Renal cortex interstitium (tissue), 11 donors: Measurements from ENCODE around the gene COL5A2. TPM values are rescaled to one million over a fixed set of nuclear protein-coding genes. Genes with fewer than 3 reads are reported as not detected.

ENCODE experiments used
- DNase-seq, 11 donors: peaks; one replicate each; pipeline ENCODE4 v3.0.0-alpha.2; 2013; ENCODE audit warnings: low read depth in 9 of 11, low spot score in 4 of 11; ENCODE audit errors: extremely low read depth in 1 of 11
- polyA plus RNA-seq, 3 donors: library from polyadenylated mRNA; unstranded; fragments of 120-200 nt; gene quantifications; one replicate each; pipeline ENCODE4 v1.2.1, GENCODE V29; 2013; ENCODE audit not compliant: insufficient read length in 3 of 3

Gene COL5A2
- polyA plus RNA-seq, 3 donors = 115 to 161 (median 133) TPM

DNA sequence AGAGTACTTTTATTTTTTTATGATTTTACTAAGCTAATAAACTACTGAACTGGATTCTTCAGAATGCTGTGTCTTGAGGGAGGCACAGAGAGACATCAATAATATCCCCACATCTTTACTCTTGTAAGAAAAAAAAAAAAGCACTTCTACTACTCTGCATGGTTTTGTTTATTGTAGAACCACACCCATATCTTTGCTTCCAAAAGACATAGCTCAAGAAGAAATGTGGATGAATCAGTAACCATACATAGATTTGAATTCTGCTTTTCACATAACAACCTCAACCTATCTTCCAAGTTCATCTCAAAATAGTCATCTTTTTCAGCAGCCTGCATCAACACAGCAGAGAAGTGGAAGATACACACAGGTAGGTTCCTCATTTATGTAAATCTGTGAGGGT lies 12.2 kb upstream of the COL5A2 start:
- no peak for DNase-seq

DNA sequence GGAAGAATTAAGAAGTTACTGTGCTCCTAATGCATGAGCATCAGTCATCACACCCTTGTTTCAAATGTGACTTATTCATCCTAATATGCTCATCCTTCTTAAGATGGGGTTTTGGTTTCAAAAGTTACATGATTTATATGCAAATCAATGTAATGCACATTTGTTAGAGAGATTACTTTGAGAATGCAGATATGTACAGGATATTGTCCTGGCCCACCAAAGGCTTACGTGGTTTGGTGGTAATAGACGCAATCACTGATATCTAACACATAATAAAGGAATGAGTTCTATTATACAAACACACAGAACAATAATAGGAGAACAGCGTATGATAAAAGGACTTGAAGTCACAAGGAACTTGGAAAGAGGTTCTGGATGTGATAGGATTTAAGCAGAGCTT lies 11.1 kb upstream of the COL5A2 start:
- no peak for DNase-seq

DNA sequence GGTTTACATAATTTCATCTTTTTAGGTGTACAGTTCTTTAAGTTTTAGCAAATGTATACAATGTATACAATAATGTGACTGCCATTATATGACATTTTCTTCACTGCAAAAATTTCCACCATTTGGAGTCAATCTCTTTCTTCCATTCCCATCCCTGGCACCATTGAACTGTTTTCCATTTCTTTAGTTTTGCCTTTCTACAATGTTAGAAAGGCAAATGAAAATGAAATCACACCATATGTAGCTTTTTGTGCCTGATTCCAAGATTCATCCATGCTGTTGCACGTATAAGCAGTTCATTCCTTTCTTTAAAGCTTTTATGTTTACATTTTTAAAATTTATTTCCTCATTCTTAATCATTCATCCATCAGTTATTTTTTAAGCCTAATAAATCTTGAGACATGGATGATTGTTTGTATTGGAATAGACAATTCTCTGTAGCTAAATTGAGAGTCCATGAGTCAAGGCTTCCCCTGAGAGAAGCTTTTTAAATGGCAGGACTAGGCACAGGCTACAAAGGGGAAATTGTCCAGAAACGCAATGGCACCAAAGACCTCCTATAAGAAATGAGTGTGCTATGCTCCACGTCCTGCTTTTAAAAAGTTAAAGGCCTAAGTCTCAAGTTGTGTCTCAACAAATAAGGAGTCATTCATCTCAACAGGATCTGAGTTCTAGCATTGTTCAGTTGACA lies 8.7 kb upstream of the COL5A2 start:
- no peak for DNase-seq

DNA sequence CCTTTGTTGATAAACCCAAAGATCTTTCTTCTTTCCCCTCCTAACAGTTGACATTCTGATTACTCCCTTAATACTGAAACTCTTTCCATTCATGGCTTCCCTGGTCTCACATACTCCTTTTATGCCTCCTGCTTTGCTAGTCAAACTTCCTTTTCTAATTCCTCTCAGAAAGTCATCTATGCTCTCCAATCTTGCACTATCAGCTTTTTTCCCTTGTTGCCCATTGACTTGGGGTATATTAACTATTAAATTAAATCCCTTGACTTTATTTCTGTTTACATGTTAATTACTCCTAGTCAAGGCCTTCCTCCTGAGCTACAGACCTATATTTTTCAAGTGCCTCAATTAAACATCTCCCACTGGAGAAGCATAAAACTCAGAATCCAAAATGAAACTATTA lies 3.6 kb upstream of the COL5A2 start:
- no peak for DNase-seq

DNA sequence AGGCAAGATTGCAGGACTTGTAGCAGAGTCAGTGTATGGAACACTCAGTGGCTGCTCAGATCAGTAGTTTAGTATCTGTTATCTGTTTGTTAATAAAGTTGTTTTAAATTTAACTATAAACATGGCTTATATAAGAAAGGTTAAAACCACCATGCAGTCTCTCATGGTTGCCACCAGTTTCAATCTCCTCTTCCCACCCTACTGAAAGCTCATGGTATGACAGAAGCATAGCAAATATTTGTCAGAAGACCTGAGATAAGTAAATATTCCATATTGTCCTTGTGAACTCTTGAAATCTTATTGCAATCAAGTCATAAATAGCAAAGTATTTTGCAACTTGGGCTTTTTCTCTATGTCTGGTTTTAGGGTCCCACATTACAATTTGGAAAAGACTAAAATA lies 2.1 kb upstream of the COL5A2 start:
- no peak for DNase-seq

DNA sequence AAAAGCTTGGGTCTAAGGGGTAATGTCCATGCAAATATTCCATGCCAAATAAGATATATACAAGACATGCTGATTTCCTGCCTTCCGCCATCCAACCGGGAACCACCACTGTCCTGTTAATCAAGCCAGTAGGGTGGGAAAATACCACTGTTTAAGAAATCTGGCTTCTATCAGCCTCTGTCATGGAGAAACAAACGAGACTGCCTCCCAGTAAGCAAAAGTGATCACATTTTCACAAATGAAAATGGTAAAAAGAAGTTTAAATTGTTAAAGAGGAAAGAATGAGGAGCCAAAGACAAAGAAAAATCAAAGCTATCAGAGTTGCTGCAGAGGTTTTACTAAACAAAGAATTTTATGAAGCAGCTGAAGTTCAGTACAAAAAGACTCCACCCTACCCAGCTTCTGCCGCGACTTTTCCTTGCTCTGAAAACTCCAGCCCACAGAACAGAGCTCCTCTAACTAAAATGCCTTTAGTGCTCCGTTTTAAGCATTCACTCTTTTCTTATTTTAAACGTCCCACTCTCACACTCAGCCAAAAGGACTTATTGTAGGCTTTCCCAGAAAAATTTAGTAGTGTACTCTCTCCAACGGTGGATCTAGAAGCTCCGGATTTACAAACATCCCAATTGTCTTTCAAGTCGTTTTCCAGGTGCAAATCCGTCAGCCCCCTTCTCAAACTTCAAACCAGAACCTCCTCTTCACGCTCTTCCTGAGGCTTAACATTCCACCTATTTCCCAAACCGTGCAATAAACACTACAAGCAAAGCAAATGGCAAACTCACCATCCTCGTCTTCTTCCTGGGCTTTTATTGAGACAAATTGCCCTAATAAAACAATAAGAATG lies 613 bp downstream of the COL5A2 start:
- peak in 7 of 11 donors; percentile 34 to 48 (median 44) for DNase-seq

DNA sequence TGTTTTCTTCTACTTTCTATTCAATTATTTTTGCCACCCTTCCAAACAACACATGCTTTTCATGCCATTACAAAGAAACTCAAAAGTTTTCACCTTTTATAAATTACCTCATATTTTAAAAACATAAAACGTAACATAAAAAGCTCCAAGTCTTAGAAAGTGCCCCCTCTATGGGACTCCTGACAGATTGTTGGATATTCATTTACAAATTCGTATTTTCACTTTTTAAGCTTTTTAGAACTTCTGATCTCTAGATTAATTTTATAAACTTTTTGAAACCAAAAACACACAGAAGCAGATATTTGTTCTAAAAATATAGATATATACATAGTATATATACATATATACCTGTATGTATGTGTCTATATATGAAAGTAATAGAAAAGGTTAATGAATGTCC lies 1.5 kb downstream of the COL5A2 start:
- DNase-seq = no peak

DNA sequence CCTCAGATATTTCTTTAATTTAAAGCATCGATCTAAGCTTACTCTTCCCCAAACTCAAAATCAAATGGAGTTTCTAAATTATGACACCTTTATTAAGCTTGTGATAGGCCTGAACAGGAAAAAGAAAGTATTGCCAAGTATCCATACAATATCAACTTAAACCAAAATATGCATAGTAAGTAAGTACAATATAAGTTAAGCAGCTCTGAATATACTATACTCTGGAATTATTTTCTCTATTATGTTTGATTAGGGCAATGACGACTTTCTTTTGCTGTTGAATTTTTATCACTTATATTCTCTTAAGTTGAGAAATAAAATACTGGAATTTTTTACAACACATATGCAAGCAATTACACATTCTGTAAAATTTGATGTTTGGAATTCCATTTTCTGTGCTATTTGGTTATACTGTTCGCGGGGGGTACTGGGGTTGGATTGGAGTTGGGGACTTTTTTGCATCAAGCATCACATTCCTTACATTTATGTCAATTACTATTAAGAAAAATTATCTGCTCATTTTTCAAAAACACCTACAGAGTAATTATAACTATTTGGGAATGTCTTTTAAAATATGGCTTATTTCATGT lies 2.2 kb downstream of the COL5A2 start:
- no peak for DNase-seq

DNA sequence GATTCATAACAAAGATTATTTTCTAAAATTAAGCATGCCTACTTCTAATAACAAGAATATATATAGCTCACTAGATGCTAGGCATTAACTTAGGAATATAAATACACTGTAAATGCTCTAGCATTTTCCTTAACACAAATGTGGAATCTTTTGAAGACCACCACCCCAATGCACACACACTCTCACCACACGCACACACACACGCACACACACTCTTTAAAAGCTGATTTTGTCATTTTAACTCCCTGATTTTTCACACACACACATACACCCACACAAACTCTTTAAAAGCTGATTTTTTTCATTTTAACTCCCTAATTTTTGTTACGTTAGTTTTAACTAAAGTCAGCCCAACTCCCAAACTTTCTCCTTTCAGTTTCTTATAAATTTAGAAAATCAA lies 3.0 kb downstream of the COL5A2 start:
- no peak for DNase-seq

DNA sequence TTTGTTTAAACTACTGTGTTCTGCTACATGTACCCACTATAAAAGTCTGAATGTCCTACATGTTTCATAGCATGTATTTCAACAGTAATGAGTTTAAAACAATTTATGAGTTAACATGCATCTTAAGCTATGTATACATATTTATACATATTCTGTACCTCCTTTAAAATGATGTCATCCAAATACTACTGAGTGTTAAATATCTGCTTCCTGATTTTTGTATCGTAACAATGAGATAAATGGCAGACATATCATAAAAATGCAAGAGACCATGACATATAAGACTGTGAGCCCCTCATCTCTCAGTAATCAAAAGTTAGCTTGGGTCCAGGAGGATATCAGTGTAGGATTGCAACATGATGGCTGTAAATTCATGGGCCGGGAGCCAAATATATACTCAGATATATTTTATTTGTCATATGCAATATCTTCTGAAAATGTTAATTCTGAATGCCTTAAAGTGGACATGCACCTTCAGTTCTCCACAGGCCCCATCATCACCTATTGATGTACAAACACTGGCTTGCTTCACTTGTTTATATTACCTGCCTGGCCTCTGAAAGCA lies 3.6 kb downstream of the COL5A2 start:
- DNase-seq = no peak

DNA sequence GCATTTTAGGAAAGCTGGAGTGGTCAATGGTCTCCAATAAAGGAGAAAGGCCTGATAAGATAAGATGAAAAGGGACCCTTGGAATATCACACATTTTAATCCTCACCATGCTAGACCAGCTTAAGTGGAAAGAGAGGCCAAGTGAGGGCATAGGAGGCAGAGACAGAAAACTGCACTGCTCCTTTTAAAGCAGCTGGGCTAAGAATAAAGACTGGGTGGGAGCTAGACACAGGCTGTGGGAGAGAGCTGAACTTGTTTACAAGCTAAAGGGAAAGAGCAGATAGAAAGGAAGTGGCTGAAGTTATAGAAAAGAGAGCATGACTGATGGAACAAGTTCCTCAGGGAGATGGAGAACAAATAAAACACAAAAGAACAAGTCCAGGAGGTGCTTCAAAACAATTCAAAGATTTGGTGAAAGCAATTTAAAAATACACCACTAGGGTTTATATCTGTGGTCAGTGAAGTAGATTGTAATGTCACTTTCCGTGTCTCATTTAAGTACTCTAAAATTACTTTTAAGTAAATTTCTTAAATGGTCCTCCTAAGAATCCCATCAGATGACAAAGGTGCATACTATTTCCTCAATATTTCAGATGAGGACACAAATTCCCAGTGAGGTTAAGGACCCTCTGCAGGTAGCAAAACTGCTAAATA lies 7.5 kb downstream of the COL5A2 start:
- no peak for DNase-seq

DNA sequence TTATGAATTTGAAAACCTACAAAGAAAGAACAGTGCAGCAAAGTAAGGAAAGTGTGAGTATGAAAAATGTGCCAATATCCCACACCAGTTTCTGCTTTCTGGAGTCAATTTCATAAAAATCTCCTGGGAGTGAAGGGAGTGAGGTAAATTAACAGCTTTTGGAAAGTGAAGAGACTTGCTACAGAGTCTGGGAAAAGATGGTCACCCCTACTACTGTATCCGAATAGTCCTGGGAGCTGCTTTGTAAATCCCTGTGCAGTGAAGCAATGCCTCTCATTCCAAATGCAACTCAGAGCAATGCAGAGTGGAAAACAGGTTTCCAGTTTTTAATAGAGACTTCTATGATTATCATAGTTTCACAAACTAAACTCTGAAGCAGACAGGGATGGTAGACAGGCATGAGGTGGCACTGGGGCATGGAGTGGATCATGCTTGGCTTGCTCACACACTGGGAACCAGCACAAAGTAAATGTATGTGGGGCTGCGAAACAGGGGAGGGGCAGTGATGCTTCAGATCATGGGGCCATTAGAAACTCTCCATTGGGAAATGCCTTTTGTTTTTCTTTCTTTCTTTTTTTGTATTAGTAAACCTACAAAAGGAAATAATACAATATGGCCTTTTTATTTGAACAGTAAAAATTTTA lies 10.6 kb downstream of the COL5A2 start:
- no peak for DNase-seq

DNA sequence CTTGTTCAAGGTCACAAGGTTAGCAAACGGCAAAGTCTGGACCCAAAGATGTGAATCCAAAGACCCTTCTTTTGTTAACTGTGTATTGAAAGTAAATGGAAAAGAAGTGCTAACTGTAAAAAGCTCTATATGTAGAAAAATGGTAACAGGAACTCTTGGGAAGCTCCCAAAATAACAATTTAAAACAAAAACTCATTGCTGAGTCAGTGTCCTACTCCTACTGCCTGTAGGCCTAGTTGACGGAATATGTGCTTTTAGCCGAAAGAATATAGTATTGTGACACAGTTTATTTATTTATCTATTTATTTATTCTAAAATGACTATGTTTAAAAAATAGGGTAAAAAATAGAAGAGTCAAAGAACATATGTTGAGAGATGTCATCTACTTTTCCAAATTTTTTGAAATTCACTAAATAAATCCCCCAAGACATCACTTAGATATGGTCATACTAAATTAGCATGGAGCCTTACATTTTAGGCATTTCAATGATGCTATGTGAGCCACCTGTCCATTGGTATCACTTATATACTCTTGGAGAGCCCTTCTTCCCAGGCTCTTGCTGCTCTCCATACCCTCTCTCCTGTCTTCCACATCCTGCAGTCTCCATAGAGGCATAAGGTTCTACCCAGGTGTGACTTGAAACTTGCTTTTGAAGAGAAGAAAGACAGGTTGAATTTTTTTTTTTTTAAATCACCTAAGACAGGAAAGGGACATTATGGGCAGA lies 13.7 kb downstream of the COL5A2 start:
- DNase-seq = no peak

DNA sequence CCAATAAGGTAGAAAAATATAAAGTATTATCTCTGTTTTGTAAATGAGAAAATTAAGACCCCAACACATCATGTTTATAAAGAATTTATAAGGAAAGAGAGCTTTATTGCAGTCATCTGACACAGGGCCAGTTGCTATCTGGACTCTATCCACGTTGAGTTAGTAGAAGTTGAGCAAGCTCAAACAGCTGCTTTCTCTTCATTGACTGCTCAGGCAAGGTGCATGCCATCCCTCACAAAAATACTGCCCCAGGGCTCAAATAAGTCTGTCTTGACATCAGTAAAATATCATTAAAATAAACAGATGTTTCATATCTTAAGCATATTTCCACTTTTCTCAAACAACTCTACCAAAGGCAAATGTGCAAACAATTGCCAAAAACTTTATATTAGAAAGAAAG lies 14.8 kb downstream of the COL5A2 start:
- DNase-seq = no peak

DNA sequence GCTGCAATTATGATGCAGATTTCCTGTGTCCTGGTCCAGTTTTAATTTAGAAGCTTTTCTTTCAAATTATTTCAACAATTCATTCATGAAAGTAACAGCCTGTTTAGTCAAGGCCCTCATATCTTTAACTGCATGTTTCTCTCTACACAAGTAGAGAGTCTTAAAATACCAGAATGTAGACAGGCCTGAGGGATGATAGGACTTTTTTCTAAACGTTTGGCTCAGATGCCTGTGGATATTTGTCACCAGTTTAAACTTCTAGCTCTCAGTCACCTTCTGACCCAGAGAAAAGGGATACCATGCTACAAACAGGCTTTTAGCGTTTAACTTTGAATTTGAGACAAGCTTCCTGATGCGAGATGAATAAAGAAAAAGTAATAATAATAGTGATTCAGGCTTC lies 15.7 kb downstream of the COL5A2 start:
- no peak for DNase-seq

DNA sequence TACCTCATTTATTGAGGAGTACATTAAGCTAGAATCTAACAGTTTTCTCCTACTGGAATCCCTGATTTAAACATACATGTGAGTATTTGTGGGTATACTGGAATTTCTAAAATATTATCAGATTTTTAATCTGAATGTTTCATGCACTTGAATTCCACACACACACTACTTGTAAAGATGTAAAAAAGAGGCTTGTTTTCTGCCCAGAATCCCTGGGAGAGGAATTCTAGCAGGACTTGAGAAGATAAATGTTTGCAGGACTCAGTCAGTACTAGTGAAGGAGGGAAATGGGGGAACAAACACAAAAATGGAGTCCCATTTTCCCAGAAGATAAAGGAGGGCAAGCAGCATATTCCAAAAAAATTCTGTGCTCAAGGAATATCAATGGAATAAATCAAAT lies 17.0 kb downstream of the COL5A2 start:
- DNase-seq = no peak

DNA sequence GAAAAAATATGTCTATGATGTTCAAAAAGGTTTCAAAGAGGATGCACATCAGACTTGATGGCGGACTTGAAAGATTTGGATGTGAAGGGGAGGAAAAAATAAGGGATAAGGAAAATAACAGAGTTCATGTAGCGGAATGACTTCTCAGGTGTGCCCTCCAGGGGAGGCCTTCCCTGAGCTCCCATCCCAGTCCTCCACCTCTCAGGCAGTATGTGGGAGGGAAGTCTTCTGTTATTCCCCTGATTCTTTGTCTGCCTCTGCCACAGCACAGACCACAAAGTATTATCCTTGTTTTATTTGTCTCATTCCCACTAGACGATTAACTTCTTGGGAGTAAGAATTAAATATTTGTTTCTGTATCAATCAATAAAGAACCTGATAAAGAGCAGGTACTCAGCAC lies 17.7 kb downstream of the COL5A2 start:
- DNase-seq = no peak

DNA sequence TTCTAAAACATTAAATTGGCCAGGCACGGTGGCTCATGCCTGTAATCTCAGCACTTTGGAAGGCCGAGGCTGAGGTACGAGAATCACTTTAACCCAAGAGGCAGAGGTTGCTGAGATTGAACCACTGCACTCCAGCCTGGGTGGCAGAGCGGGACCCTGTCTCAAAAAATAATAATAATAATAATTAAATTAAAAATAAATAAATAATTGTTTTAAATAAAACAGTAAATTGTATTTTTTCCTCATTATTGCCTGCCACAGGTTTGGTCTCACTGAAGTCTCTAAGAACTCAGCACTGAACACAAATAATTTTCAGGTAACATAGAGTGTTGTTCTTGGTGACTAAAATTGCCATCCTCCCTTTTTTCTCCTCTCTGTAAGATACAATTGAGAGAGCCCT lies 19.8 kb downstream of the COL5A2 start:
- no peak for DNase-seq
